Stimulated activated CD4-positive, alpha-beta T cell treated with anti-CD3 and anti-CD28 coated beads, Interleukin-12 subunit alpha, Interleukin-12 subunit beta, amount 100 ng/mL, for 4 hours (primary cell): ENCODE measurements around the gene KPNA1.
A peak's percentile ranks its signal among the peaks of the same experiment; 100 is the strongest.

Experiments
- DNase-seq: peaks from one replicate; pipeline ENCODE4 v3.0.0-alpha.2; 2020

Gene KPNA1

GRCh38 chr3:122414391-122414790, 100.3 kb downstream of the KPNA1 start:
- DNase-seq = no peak

- DNase-seq = no peak
Measured at GRCh38 chr3:122410639-122411038, 104.1 kb downstream of the KPNA1 start.

- DNase-seq = no peak
Measured at GRCh38 chr3:122410111-122410510, 104.6 kb downstream of the KPNA1 start.

- DNase-seq = no peak
Measured at GRCh38 chr3:122409446-122409845, 105.3 kb downstream of the KPNA1 start.

GRCh38 chr3:122407946-122408345, 106.8 kb downstream of the KPNA1 start:
- no peak for DNase-seq

- DNase-seq = no peak
Measured at GRCh38 chr3:122406198-122406597, 108.5 kb downstream of the KPNA1 start.

GRCh38 chr3:122405015-122405414, 109.7 kb downstream of the KPNA1 start:
- DNase-seq = no peak

GRCh38 chr3:122403489-122403888, 111.2 kb downstream of the KPNA1 start:
- DNase-seq = no peak

GRCh38 chr3:122398920-122399319, 115.8 kb downstream of the KPNA1 start:
- no peak for DNase-seq

GRCh38 chr3:122397201-122397600, 117.5 kb downstream of the KPNA1 start:
- no peak for DNase-seq

- DNase-seq = no peak
Measured at GRCh38 chr3:122396511-122396910, 118.2 kb downstream of the KPNA1 start.

GRCh38 chr3:122395582-122395981, 119.2 kb downstream of the KPNA1 start:
- no peak for DNase-seq

GRCh38 chr3:122394173-122394572, 120.6 kb downstream of the KPNA1 start:
- DNase-seq = no peak

- no peak for DNase-seq
Measured at GRCh38 chr3:122392868-122393844, 121.6 kb downstream of the KPNA1 start.

- DNase-seq = no peak
Measured at GRCh38 chr3:122391681-122392446, 122.9 kb downstream of the KPNA1 start.

- DNase-seq = no peak
Measured at GRCh38 chr3:122390665-122391064, 124.1 kb downstream of the KPNA1 start.

- DNase-seq = no peak
Measured at GRCh38 chr3:122389892-122390291, 124.8 kb downstream of the KPNA1 start.

- no peak for DNase-seq
Measured at GRCh38 chr3:122389197-122389596, 125.5 kb downstream of the KPNA1 start.

GRCh38 chr3:122387709-122388108, 127.0 kb downstream of the KPNA1 start:
- no peak for DNase-seq

GRCh38 chr3:122383771-122384697, 130.7 kb downstream of the KPNA1 start, which contains the start of gene FAM162A:
Gene FAM162A, plus strand, starts transcription at chr3:122384182. Its CDS starts 84 bp downstream, at chr3:122384266.
- DNase-seq = peak; percentile 92

GRCh38 chr3:122382888-122383666, 131.7 kb downstream of the KPNA1 start, which contains the start of gene MIX23:
Gene MIX23, minus strand, starts transcription at chr3:122383231. Its CDS starts 7 bp downstream, at chr3:122383224.
- DNase-seq = peak; percentile 83

- DNase-seq = no peak
Measured at GRCh38 chr3:122377975-122378374, 136.8 kb downstream of the KPNA1 start.
